Measurements from ENCODE around the gene SUSD4. TPM values are rescaled to one million over a fixed set of nuclear protein-coding genes. Genes with fewer than 3 reads are reported as not detected.

SUSD4 gene
- total and polyA plus RNA-seq, 2 of the 8 experiments (the other 6 are each of a cell fraction or from before 2014, with no cell fraction given), result 3.9 to 5.2 TPM

GRCh38 chr1:223411309-223411708, 47.3 kb upstream of the SUSD4 start (continued):
- no peak for TF ChIP-seq CHD7 (IDR thresholded peaks at IDR 0.05; ENCODE audit: insufficient replicate concordance, low read length)
- TF ChIP-seq ZNF274 (IDR thresholded peaks at IDR 0.05; ENCODE audit: borderline replicate concordance, extremely low read depth, low read length), result no peak
- TF ChIP-seq POLR2A (IDR thresholded peaks at IDR 0.05; ENCODE audit: control extremely low read depth in 1 of 2, low read depth in 2 of 2, low read length in 2 of 2), result no peak
- no peak for TF ChIP-seq SP2 (IDR thresholded peaks at IDR 0.05; ENCODE audit: low read length)
- no peak for TF ChIP-seq EZH2 (IDR thresholded peaks at IDR 0.05; ENCODE audit: low read depth, low read length, severe bottlenecking)

All from H1 (cell line).